Activated CD4-positive, alpha-beta memory T cell treated with anti-CD3 and anti-CD28 coated beads for 36 hours (primary cell): ENCODE measurements around the gene REM2. TPM values are rescaled to one million over a fixed set of nuclear protein-coding genes. Genes with fewer than 3 reads are reported as not detected.

Experiments
- CTCF ChIA-PET: fragments of 350-600 bp; sonication (Branson Sonifier 250); formaldehyde crosslinking; loops from one replicate; lab custom pipeline; 2021; ENCODE audit warnings: antibody characterized with exemption, inconsistent platforms; lab: Charles Lee
- POLR2A ChIA-PET: fragments of 350-600 bp; sonication (Branson Sonifier 250); formaldehyde crosslinking; loops from one replicate; lab custom pipeline; 2021; ENCODE audit warnings: antibody characterized with exemption; lab: Charles Lee
- DNase-seq: peaks from one replicate; pipeline ENCODE4 v3.0.0-alpha.2; 2020
- H3K27ac Mint-ChIP-seq: one replicate; pipeline ENCODE4 v1.8.0; 2021; ENCODE audit warnings: mixed read lengths
- H3K27me3 Mint-ChIP-seq: one replicate; pipeline ENCODE4 v1.8.0; 2021; ENCODE audit warnings: mixed read lengths
- H3K36me3 Mint-ChIP-seq: one replicate; pipeline ENCODE4 v1.8.0; 2021; ENCODE audit warnings: mixed read lengths
- H3K4me1 Mint-ChIP-seq: one replicate; pipeline ENCODE4 v1.8.0; 2021; ENCODE audit warnings: low read depth, mixed read lengths
- H3K4me3 Mint-ChIP-seq: one replicate; pipeline ENCODE4 v1.8.0; 2021; ENCODE audit warnings: mild to moderate bottlenecking, mixed read lengths
- H3K9me3 Mint-ChIP-seq: one replicate; pipeline ENCODE4 v1.8.0; 2021; ENCODE audit warnings: mixed read lengths
- intact Hi-C: fragments of 100-400 bp; cut with micrococcal nuclease; formaldehyde crosslinking; loops from one replicate; pipeline ENCODE4 v1.15.1; 2023
- total RNA-seq, 2 experiments: library from RNA; stranded (reverse); gene quantifications; one replicate each; pipeline ENCODE4 v1.2.3, GENCODE V29; 2021

Gene REM2
- total RNA-seq, 2 experiments from 2014 or later, result 0.36 to 0.77 TPM

- DNase-seq, result peak; percentile 34
- H3K27me3 Mint-ChIP-seq, result no peaks in the 10 kb centered on the region
- ChIA-PET CTCF (interaction anchor here (0.6 to 9.0 kb wide), 10 partner anchors 8 to 1202 kb away, joined by 3 to 115 read pairs (median 4); partner anchors contain the start of gene LRP10), POLR2A (interaction anchor here (0.7 to 1.2 kb wide), 5 partner anchors 16 to 332 kb away, joined by 3 to 4 read pairs (median 3); partner anchors contain the start of genes PSMB5 and RBM23)
- H3K4me1 Mint-ChIP-seq, result peaks cover 44% of the 10 kb centered on the region
- intact Hi-C loops, result no loop called here
- H3K27ac Mint-ChIP-seq, result no peak overlapping the region
- H3K36me3 Mint-ChIP-seq, result no peaks in the 10 kb centered on the region
- no peaks in the 10 kb centered on the region for H3K9me3 Mint-ChIP-seq
- H3K4me3 Mint-ChIP-seq, result no peak overlapping the region
Observed at GRCh38 chr14:22888662-22889061, 5.6 kb downstream of the REM2 start.

DNA sequence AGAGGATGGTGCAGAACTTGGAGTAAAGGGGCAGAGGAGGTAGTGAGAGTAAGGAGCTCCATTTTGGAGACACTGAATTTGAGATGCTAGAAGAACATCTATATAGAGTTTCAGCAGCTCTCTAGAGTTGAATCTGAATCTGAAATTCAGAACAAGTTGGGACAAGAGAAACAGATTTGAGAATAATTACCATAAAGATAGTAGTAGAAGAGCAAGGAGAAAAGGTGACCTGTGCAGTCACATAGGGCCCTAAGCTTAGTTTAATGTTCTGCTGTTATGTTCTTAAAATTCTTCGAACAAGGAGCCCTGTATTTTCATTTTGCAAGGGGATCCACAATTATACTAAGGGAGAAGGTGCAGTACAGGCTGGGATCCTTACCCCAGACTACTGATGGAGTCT is 7.4 kb downstream of the REM2 start:
- Mint-ChIP-seq H3K27me3 (no peaks in the 10 kb centered on the region), H3K36me3 (no peaks in the 10 kb centered on the region), H3K27ac (no peak overlapping the region), H3K4me1 (peaks cover 38% of the 10 kb centered on the region), H3K4me3 (no peak overlapping the region), H3K9me3 (no peaks in the 10 kb centered on the region)
- ChIA-PET POLR2A (interaction anchor here (1.0 to 1.3 kb wide), 2 partner anchors 8 to 18 kb away, joined by 3 read pairs; no protein-coding TSS in a partner anchor), CTCF (interaction anchor here (0.8 to 1.7 kb wide), 6 partner anchors 10 to 323 kb away, joined by 3 to 7 read pairs (median 6); no protein-coding TSS in a partner anchor)
- intact Hi-C loops, result no loop called here
- no peak for DNase-seq

- POLR2A ChIA-PET, result no interaction called here
- CTCF ChIA-PET, result interaction anchor here (1.6 to 2.9 kb wide), 2 partner anchors 20 to 69 kb away, joined by 3 to 12 read pairs; no protein-coding TSS in a partner anchor
Observed at GRCh38 chr14:22892488-22892887, 9.5 kb downstream of the REM2 start.

GRCh38 chr14:22893706-22894105 is 10.7 kb downstream of the REM2 start:
- intact Hi-C loops, result no loop called here
- Mint-ChIP-seq H3K36me3 (no peaks in the 10 kb centered on the region), H3K4me1 (peaks cover 20% of the 10 kb centered on the region), H3K4me3 (no peak overlapping the region), H3K9me3 (no peaks in the 10 kb centered on the region), H3K27me3 (no peaks in the 10 kb centered on the region), H3K27ac (no peak overlapping the region)
- no peak for DNase-seq
- ChIA-PET POLR2A (no interaction called here), CTCF (interaction anchor here (1.6 to 2.9 kb wide), 2 partner anchors 21 to 70 kb away, joined by 3 to 12 read pairs; no protein-coding TSS in a partner anchor)

More at GRCh38 chr14:22892488-22892887, 9.5 kb downstream of the REM2 start:
- intact Hi-C loops, result no loop called here
- H3K4me3 Mint-ChIP-seq, result no peak overlapping the region
- no peaks in the 10 kb centered on the region for H3K36me3 Mint-ChIP-seq
- no peaks in the 10 kb centered on the region for H3K27me3 Mint-ChIP-seq
- no peaks in the 10 kb centered on the region for H3K9me3 Mint-ChIP-seq
- DNase-seq, result no peak
- no peak overlapping the region for H3K27ac Mint-ChIP-seq
- peaks cover 24% of the 10 kb centered on the region for H3K4me1 Mint-ChIP-seq

DNA sequence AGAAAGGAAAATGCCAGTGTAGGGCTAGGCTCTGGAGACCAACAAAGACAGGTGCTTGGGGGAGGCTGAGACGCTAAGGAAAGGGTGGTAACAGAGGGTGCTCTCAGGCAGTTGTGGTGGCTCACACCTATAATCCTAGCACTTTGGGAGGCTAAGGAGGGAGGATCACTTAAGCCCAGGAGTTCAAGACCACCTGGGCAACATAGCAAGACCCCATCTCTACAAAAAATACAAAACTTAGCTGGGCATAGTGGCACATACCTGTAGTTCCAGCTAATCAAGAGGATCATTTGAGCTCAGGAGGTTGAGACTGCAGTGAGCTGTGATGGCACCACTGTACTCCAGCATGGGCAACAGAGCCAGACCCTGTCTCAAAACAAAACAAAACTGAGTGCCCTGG is 12.4 kb downstream of the REM2 start:
- Mint-ChIP-seq H3K4me1 (peaks cover 12% of the 10 kb centered on the region), H3K4me3 (no peak overlapping the region), H3K9me3 (no peaks in the 10 kb centered on the region), H3K36me3 (peaks cover 1% of the 10 kb centered on the region), H3K27me3 (no peaks in the 10 kb centered on the region), H3K27ac (no peak overlapping the region)
- no peak for DNase-seq
- CTCF ChIA-PET, result interaction anchor here (1.3 to 9.4 kb wide), 5 partner anchors 24 to 325 kb away, joined by 3 to 108 read pairs (median 6); partner anchors contain the start of genes AJUBA and LRP10
- POLR2A ChIA-PET, result interaction anchor here (0.9 to 1.9 kb wide), 2 partner anchors 22 to 24 kb away, joined by 3 to 4 read pairs; partner anchors contain the start of gene RBM23
- intact Hi-C loops, result no loop called here

- DNase-seq, result no peak
- H3K27ac Mint-ChIP-seq, result no peak overlapping the region
- peaks cover 5% of the 10 kb centered on the region for H3K36me3 Mint-ChIP-seq
- H3K4me1 Mint-ChIP-seq, result peaks cover 11% of the 10 kb centered on the region
- H3K9me3 Mint-ChIP-seq, result no peaks in the 10 kb centered on the region
- H3K4me3 Mint-ChIP-seq, result no peak overlapping the region
- intact Hi-C loops, result no loop called here
- CTCF ChIA-PET, result interaction anchor here (1.1 to 9.4 kb wide), 7 partner anchors 8 to 326 kb away, joined by 3 to 108 read pairs (median 4); partner anchors contain the start of genes AJUBA and LRP10
- no peaks in the 10 kb centered on the region for H3K27me3 Mint-ChIP-seq
- POLR2A ChIA-PET, result interaction anchor here (0.9 to 1.9 kb wide), 3 partner anchors 13 to 23 kb away, joined by 3 to 6 read pairs (median 4); partner anchors contain the start of genes RBM23 and REM2
Observed at GRCh38 chr14:22896356-22896755, 13.3 kb downstream of the REM2 start.

DNA sequence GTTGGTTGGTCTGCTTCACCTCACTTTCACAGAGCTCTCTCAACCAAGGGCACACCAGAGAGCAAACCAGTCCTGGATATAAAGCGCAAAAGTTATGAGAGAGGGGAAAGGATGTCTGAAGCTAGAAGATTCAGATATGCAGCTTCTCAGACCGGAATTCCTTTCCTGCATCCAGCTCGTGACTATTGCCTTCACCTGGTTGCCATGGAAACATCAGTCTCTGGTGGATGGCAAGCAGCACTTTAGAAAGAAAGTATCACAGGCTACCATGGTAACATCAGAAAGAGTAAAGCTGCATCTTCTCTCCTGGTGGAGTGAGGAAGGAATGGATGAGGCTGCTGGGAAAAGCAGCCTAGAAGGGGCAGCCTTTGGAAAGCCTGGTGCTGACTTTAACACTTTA is 13.7 kb downstream of the REM2 start:
- ChIA-PET POLR2A (interaction anchor here (1.4 to 1.9 kb wide), 2 partner anchors 13 to 21 kb away, joined by 4 to 6 read pairs; partner anchors contain the start of gene REM2), CTCF (interaction anchor here (1.1 to 9.4 kb wide), 9 partner anchors 8 to 326 kb away, joined by 3 to 108 read pairs (median 5); partner anchors contain the start of genes AJUBA and LRP10)
- peaks cover 9% of the 10 kb centered on the region for H3K36me3 Mint-ChIP-seq
- no peaks in the 10 kb centered on the region for H3K9me3 Mint-ChIP-seq
- DNase-seq, result no peak
- H3K27me3 Mint-ChIP-seq, result no peaks in the 10 kb centered on the region
- H3K27ac Mint-ChIP-seq, result no peak overlapping the region
- no peak overlapping the region for H3K4me3 Mint-ChIP-seq
- peaks cover 11% of the 10 kb centered on the region for H3K4me1 Mint-ChIP-seq
- intact Hi-C loops, result no loop called here

DNA sequence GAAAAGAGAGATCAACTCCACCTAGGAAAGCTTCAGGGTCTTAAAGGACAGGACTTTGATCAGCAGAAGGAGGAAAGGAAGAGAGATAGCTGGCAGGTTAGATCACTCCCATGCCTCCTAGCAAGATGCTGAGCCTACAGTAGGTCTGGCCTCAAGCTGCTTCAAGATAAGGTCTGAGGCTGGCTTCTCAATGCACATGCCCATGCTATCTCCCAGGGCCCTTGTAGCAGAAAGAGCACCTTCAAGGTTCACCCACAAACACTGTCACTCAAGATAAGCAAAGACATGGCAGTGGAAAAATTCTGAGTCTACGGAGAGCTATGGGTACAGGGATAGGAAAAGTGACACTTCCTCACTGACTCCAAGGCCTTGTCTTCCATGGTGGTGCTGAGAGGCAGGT is 14.3 kb downstream of the REM2 start:
- H3K4me1 Mint-ChIP-seq, result peaks cover 11% of the 10 kb centered on the region
- H3K9me3 Mint-ChIP-seq, result no peaks in the 10 kb centered on the region
- H3K27me3 Mint-ChIP-seq, result no peaks in the 10 kb centered on the region
- no peak overlapping the region for H3K4me3 Mint-ChIP-seq
- intact Hi-C loops, result no loop called here
- peaks cover 12% of the 10 kb centered on the region for H3K36me3 Mint-ChIP-seq
- ChIA-PET CTCF (interaction anchor here (1.1 to 9.4 kb wide), 6 partner anchors 9 to 172 kb away, joined by 3 to 108 read pairs (median 4); partner anchors contain the start of gene LRP10), POLR2A (no interaction called here)
- DNase-seq, result no peak
- H3K27ac Mint-ChIP-seq, result no peak overlapping the region

- H3K36me3 Mint-ChIP-seq, result peaks cover 13% of the 10 kb centered on the region
- H3K9me3 Mint-ChIP-seq, result no peaks in the 10 kb centered on the region
- peak; percentile 37 for DNase-seq
- no peaks in the 10 kb centered on the region for H3K27me3 Mint-ChIP-seq
- ChIA-PET POLR2A (no interaction called here), CTCF (interaction anchor here (1.6 to 9.4 kb wide), 6 partner anchors 10 to 88 kb away, joined by 4 to 108 read pairs (median 22); partner anchors contain the start of genes LRP10 and RBM23)
- no peak overlapping the region for H3K4me3 Mint-ChIP-seq
- H3K4me1 Mint-ChIP-seq, result peaks cover 11% of the 10 kb centered on the region
- H3K27ac Mint-ChIP-seq, result peak overlapping the region; percentile 34
- intact Hi-C loops, result no loop called here
Observed at GRCh38 chr14:22898302-22899090, 15.5 kb downstream of the REM2 start.

DNA sequence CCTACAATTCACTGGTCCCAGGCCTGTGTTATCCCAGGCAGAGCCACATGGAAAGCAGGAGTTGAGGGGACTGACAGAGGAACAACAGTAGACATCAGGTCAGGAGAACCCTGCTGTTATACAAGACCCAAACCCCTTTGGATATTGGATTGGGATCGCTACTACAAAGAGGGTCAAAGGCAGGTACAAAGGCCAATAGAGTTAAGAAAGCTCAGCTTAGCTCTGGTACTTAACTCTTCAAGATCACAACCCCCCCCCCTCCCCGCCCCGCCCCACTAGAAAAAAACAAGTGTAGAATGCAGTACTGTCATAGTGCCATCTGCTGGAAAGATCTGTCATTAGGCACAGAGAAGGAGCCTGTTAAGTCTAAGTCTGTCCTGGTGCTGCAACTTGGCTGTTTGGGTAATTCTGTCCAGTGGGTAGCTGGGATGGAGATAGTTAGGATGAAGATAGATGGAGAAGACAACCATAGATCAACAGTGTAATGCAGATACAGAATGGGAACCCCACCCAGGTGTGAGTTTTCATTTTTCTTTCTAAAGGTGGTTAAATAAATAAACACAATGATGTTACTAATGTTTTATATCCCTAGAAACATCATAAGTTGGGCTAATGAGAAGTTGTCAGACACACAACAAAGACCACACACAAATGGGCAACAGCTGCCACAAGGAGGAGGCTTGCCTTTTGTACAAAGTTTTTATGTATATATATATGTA is 17.2 kb downstream of the REM2 start:
- Mint-ChIP-seq H3K27me3 (no peaks in the 10 kb centered on the region), H3K36me3 (peaks cover 29% of the 10 kb centered on the region), H3K4me3 (no peak overlapping the region), H3K4me1 (peaks cover 11% of the 10 kb centered on the region), H3K9me3 (no peaks in the 10 kb centered on the region), H3K27ac (no peak overlapping the region)
- POLR2A ChIA-PET, result interaction anchor here (1.0 to 1.2 kb wide), 2 partner anchors 18 to 29 kb away, joined by 4 to 5 read pairs; no protein-coding TSS in a partner anchor
- peak; percentile 44 for DNase-seq
- CTCF ChIA-PET, result interaction anchor here (0.6 to 9.4 kb wide), 25 partner anchors 10 to 343 kb away, joined by 3 to 108 read pairs (median 4); partner anchors contain the start of genes ABHD4, LRP10, PRMT5 and RBM23
- intact Hi-C loops, result loop anchor here (1.0 to 2.0 kb wide), 4 partner anchors 13 to 77 kb away; no protein-coding TSS in a partner anchor

- no peak for DNase-seq
- peaks cover 42% of the 10 kb centered on the region for H3K36me3 Mint-ChIP-seq
- CTCF ChIA-PET, result interaction anchor here (1.0 to 9.4 kb wide), 15 partner anchors 9 to 332 kb away, joined by 3 to 108 read pairs (median 5); partner anchors contain the start of genes LRP10 and RBM23
- H3K4me1 Mint-ChIP-seq, result peaks cover 11% of the 10 kb centered on the region
- no peaks in the 10 kb centered on the region for H3K9me3 Mint-ChIP-seq
- no peaks in the 10 kb centered on the region for H3K27me3 Mint-ChIP-seq
- intact Hi-C loops, result loop anchor here (2.0 kb wide), 2 partner anchors 49 to 79 kb away; no protein-coding TSS in a partner anchor
- H3K27ac Mint-ChIP-seq, result no peak overlapping the region
- H3K4me3 Mint-ChIP-seq, result no peak overlapping the region
- POLR2A ChIA-PET, result no interaction called here
Observed at GRCh38 chr14:22901799-22902198, 18.8 kb downstream of the REM2 start.
